PFSK-1 (cell line): ENCODE measurements around the gene ATP5PO.

ENCODE experiments used
- FOXP2 ChIP-seq: optimal IDR thresholded peaks from 2 replicates; pipeline ENCODE3; 2011; ENCODE audit warnings: borderline replicate concordance, control low read depth, inconsistent platforms; ENCODE audit not compliant: insufficient read depth; ENCODE audit errors: extremely low read length, extremely low read depth
- POLR2AphosphoS5 ChIP-seq: IDR thresholded peaks from 2 replicates; pipeline ENCODE4 v1.6.1; 2012; ENCODE audit warnings: low read depth, mild to moderate bottlenecking, control low read depth, low read length, moderate library complexity
- REST ChIP-seq, 2 experiments: IDR thresholded peaks; 2 replicates each; pipeline versions ENCODE4 v1.6.1 to v1.8.0; 2011 to 2012; ENCODE audit warnings: low read depth in 2 of 2, low read length in 2 of 2, control low read depth in 1 of 2, inconsistent platforms in 1 of 2, mild to moderate bottlenecking in 1 of 2, moderate library complexity in 1 of 2; ENCODE audit not compliant: insufficient read depth in 1 of 2
- SIN3A ChIP-seq: IDR thresholded peaks from 2 replicates; pipeline ENCODE4 v1.6.1; 2012; ENCODE audit warnings: mild to moderate bottlenecking, low read length, moderate library complexity, borderline replicate concordance; ENCODE audit not compliant: insufficient read depth
- TAF1 ChIP-seq: IDR thresholded peaks from 2 replicates; pipeline ENCODE4 v1.6.1; 2012; ENCODE audit warnings: low read length, control low read depth, borderline replicate concordance; ENCODE audit not compliant: insufficient read depth

ATP5PO gene

GRCh38 chr21:33869873-33870272, 45.7 kb downstream of the ATP5PO start:
- TF ChIP-seq REST (IDR thresholded peaks at IDR 0.05; ENCODE audit: insufficient read depth in 1 of 2, low read depth in 2 of 2, low read length in 2 of 2) (no peak), FOXP2 (no peak), POLR2AphosphoS5 (no peak), TAF1 (no peak)

GRCh38 chr21:33866826-33867225, 48.8 kb downstream of the ATP5PO start:
- TF ChIP-seq POLR2AphosphoS5 (no peak), REST (IDR thresholded peaks at IDR 0.05; ENCODE audit: insufficient read depth in 1 of 2, low read depth in 2 of 2, low read length in 2 of 2) (no peak), FOXP2 (no peak), TAF1 (no peak), SIN3A (no peak)

GRCh38 chr21:33865996-33866575, 49.5 kb downstream of the ATP5PO start:
- TF ChIP-seq TAF1 (no peak), REST (IDR thresholded peaks at IDR 0.05; ENCODE audit: insufficient read depth in 1 of 2, low read depth in 2 of 2, low read length in 2 of 2) (no peak), FOXP2 (no peak), POLR2AphosphoS5 (no peak), SIN3A (no peak)

GRCh38 chr21:33865176-33865575, 50.4 kb downstream of the ATP5PO start:
- TF ChIP-seq TAF1 = no peak
- TF ChIP-seq POLR2AphosphoS5 = no peak

- no peak for TF ChIP-seq FOXP2
- no peak for TF ChIP-seq SIN3A
Measured at GRCh38 chr21:33864150-33864549, 51.5 kb downstream of the ATP5PO start.

GRCh38 chr21:33861125-33861524, 54.5 kb downstream of the ATP5PO start:
- TF ChIP-seq POLR2AphosphoS5 = no peak
- no peak for TF ChIP-seq FOXP2
- no peak for TF ChIP-seq REST (IDR thresholded peaks at IDR 0.05; ENCODE audit: insufficient read depth in 1 of 2, low read depth in 2 of 2, low read length in 2 of 2)
- TF ChIP-seq SIN3A = no peak
- no peak for TF ChIP-seq TAF1
